ENCODE measurements around the gene RGL1. TPM values are rescaled to one million over a fixed set of nuclear protein-coding genes. Genes with fewer than 3 reads are reported as not detected.

The RGL1 gene
- total RNA-seq, 3 donors from 2014 or later (not counting 1 experiment from before 2014, with no cell fraction given), result 0.16 to 0.52 (median 0.40) TPM

GRCh38 chr1:183800449-183800848 lies 4.5 kb upstream of the RGL1 start:
- Histone ChIP-seq H3K27me3 (ENCODE audit: control insufficient read depth, insufficient read depth, low read length) (peaks cover 5% of the 10 kb centered on the region), H3K9me3 (ENCODE audit: control insufficient read depth, insufficient read depth, low read length) (no peaks in the 10 kb centered on the region), H3K36me3 (ENCODE audit: control insufficient read depth, insufficient read depth, low read length) (no peaks in the 10 kb centered on the region), H3K27ac (ENCODE audit: low read length) (no peak overlapping the region), H3K4me3 (ENCODE audit: low read length) (no peak overlapping the region), H3K4me1 (ENCODE audit: control insufficient read depth, insufficient read depth, low read length) (peaks cover 4% of the 10 kb centered on the region)
- no peak for ATAC-seq
- peaks cover 2 to 10% of the 10 kb centered on the region in 2 donors for H3K9me3 Mint-ChIP-seq
- intact Hi-C loops (cut with micrococcal nuclease), result no loop called here
- H3K36me3 Mint-ChIP-seq, result no peaks in the 10 kb centered on the region
- H3K27me3 Mint-ChIP-seq (ENCODE audit: low read depth in 2 of 2), result peaks cover 15 to 25% of the 10 kb centered on the region in 2 donors
- no peak overlapping the region for H3K4me3 Mint-ChIP-seq
- TF ChIP-seq CTCF (IDR thresholded peaks at IDR 0.05), result no peak
- H3K4me1 Mint-ChIP-seq, result peaks cover 4 to 8% of the 10 kb centered on the region in 2 donors
- H3K27ac Mint-ChIP-seq, result no peak overlapping the region
- WGBS (ENCODE audit: insufficient coverage), result 88% methylated on average over 1 of the region's 1 CpG
- DNase-seq, result no peak

DNA sequence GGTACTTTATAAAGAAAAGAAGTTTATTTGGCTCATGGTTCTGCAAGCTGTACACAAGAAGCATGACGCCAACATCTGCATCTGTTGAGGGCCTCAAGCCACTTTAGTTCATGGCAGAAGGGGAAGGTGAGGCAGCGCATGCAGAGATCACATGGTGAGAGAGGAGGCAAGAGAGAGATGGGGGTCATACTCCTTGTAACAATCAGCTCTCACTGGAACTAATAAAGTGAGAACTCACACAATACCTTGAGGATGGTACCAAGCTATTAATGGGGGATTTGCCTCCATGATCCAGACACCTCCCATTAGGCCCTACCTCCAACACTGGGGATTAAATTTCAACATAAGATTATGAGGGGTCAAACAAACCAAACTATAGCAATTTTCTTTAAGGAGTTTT lies 3.3 kb upstream of the RGL1 start:
- peaks cover 8% of the 10 kb centered on the region for H3K4me1 ChIP-seq (ENCODE audit: control insufficient read depth, insufficient read depth, low read length)
- 100% methylated on average over 2 of the region's 2 CpGs for WGBS (ENCODE audit: insufficient coverage)
- DNase-seq, result no peak
- H3K4me3 ChIP-seq (ENCODE audit: low read length), result no peak overlapping the region
- TF ChIP-seq CTCF (IDR thresholded peaks at IDR 0.05), result no peak
- Mint-ChIP-seq H3K9me3 (peaks cover 2 to 10% of the 10 kb centered on the region in 2 donors), H3K4me1 (peaks cover 10 to 11% of the 10 kb centered on the region in 2 donors), H3K36me3 (no peaks in the 10 kb centered on the region), H3K27me3 (ENCODE audit: low read depth in 2 of 2) (peaks cover 21 to 33% of the 10 kb centered on the region in 2 donors), H3K27ac (no peak overlapping the region), H3K4me3 (no peak overlapping the region)
- intact Hi-C loops (cut with micrococcal nuclease), result no loop called here
- H3K9me3 ChIP-seq (ENCODE audit: control insufficient read depth, insufficient read depth, low read length), result no peaks in the 10 kb centered on the region
- ATAC-seq, result no peak
- peaks cover 7% of the 10 kb centered on the region for H3K27me3 ChIP-seq (ENCODE audit: control insufficient read depth, insufficient read depth, low read length)
- H3K36me3 ChIP-seq (ENCODE audit: control insufficient read depth, insufficient read depth, low read length), result no peaks in the 10 kb centered on the region
- H3K27ac ChIP-seq (ENCODE audit: low read length), result no peak overlapping the region

- Mint-ChIP-seq H3K4me3 (peak overlapping the region; percentile 90), H3K27ac (no peak overlapping the region), H3K9me3 (peaks cover 2 to 10% of the 10 kb centered on the region in 2 donors), H3K4me1 (peaks cover 10 to 11% of the 10 kb centered on the region in 2 donors), H3K27me3 (ENCODE audit: low read depth in 2 of 2) (peaks cover 31 to 47% of the 10 kb centered on the region in 2 donors), H3K36me3 (no peaks in the 10 kb centered on the region)
- TF ChIP-seq CTCF (IDR thresholded peaks at IDR 0.05), result no peak
- Histone ChIP-seq H3K4me3 (ENCODE audit: low read length) (no peak overlapping the region), H3K4me1 (ENCODE audit: control insufficient read depth, insufficient read depth, low read length) (peaks cover 8% of the 10 kb centered on the region), H3K27ac (ENCODE audit: low read length) (no peak overlapping the region), H3K36me3 (ENCODE audit: control insufficient read depth, insufficient read depth, low read length) (no peaks in the 10 kb centered on the region), H3K27me3 (ENCODE audit: control insufficient read depth, insufficient read depth, low read length) (peaks cover 7% of the 10 kb centered on the region), H3K9me3 (ENCODE audit: control insufficient read depth, insufficient read depth, low read length) (no peaks in the 10 kb centered on the region)
- 82% methylated on average over 3 of the region's 5 CpGs for WGBS (ENCODE audit: insufficient coverage)
- ATAC-seq (no peak), DNase-seq (no peak)
- intact Hi-C loops (cut with micrococcal nuclease), result no loop called here
Observed at GRCh38 chr1:183804387-183804786, 533 bp upstream of the RGL1 start.

- H3K4me3 Mint-ChIP-seq, result peak overlapping the region; percentile 35
- H3K9me3 Mint-ChIP-seq, result peaks cover 0 to 7% of the 10 kb centered on the region in 2 donors
- H3K27me3 Mint-ChIP-seq (ENCODE audit: low read depth in 2 of 2), result peaks cover 30 to 45% of the 10 kb centered on the region in 2 donors
- Histone ChIP-seq H3K27me3 (ENCODE audit: control insufficient read depth, insufficient read depth, low read length) (peaks cover 7% of the 10 kb centered on the region), H3K27ac (ENCODE audit: low read length) (no peak overlapping the region), H3K36me3 (ENCODE audit: control insufficient read depth, insufficient read depth, low read length) (no peaks in the 10 kb centered on the region), H3K4me1 (ENCODE audit: control insufficient read depth, insufficient read depth, low read length) (peaks cover 8% of the 10 kb centered on the region), H3K4me3 (ENCODE audit: low read length) (no peak overlapping the region), H3K9me3 (ENCODE audit: control insufficient read depth, insufficient read depth, low read length) (no peaks in the 10 kb centered on the region)
- H3K27ac Mint-ChIP-seq, result no peak overlapping the region
- no peaks in the 10 kb centered on the region for H3K36me3 Mint-ChIP-seq
- no peak for ATAC-seq
- DNase-seq, result no peak
- peaks cover 10 to 11% of the 10 kb centered on the region in 2 donors for H3K4me1 Mint-ChIP-seq
- TF ChIP-seq CTCF (IDR thresholded peaks at IDR 0.05), result no peak
- 31% methylated on average over 3 of the region's 4 CpGs for WGBS (ENCODE audit: insufficient coverage)
- intact Hi-C loops (cut with micrococcal nuclease), result no loop called here
Observed at GRCh38 chr1:183806125-183806524, 1.2 kb downstream of the RGL1 start.

All from natural killer cell (primary cell).